ENCODE results near the gene CFLAR.
"Not testable (repeated sequence)": the region's sequence is repeated elsewhere in the genome, so short reads cannot be mapped to it uniquely, and the experiment has no call there.

The CFLAR gene

GRCh38 chr2:201184248-201184647, 68.3 kb downstream of the CFLAR start:
- DNase-seq = not testable (repeated sequence)

- no peak for DNase-seq
These were observed 69.9 kb downstream of the CFLAR start for GRCh38 chr2:201185863-201186262.

- no peak for DNase-seq
These were observed 71.0 kb downstream of the CFLAR start for GRCh38 chr2:201186982-201187381.

GRCh38 chr2:201188449-201188848, 72.5 kb downstream of the CFLAR start:
- DNase-seq = no peak

GRCh38 chr2:201191132-201191875, 75.3 kb downstream of the CFLAR start:
- peak; percentile 58 for DNase-seq

GRCh38 chr2:201194097-201194496, 78.1 kb downstream of the CFLAR start:
- DNase-seq = peak; percentile 66

- no peak for DNase-seq
These were observed 79.4 kb downstream of the CFLAR start for GRCh38 chr2:201195331-201195730.

- no peak for DNase-seq
These were observed 80.0 kb downstream of the CFLAR start for GRCh38 chr2:201196003-201196402.

- no peak for DNase-seq
These were observed 80.8 kb downstream of the CFLAR start for GRCh38 chr2:201196803-201197202.

GRCh38 chr2:201197781-201198180, 81.8 kb downstream of the CFLAR start:
- no peak for DNase-seq

GRCh38 chr2:201199847-201200246, 83.9 kb downstream of the CFLAR start:
- no peak for DNase-seq

GRCh38 chr2:201200345-201200744, 84.4 kb downstream of the CFLAR start:
- no peak for DNase-seq

GRCh38 chr2:201201371-201201770, 85.4 kb downstream of the CFLAR start:
- no peak for DNase-seq

GRCh38 chr2:201203916-201204654, 88.1 kb downstream of the CFLAR start:
- no peak for DNase-seq

- DNase-seq = no peak
These were observed 88.9 kb downstream of the CFLAR start for GRCh38 chr2:201204655-201205514.

GRCh38 chr2:201205515-201205849, 89.5 kb downstream of the CFLAR start:
- DNase-seq = no peak

- no peak for DNase-seq
These were observed 92.7 kb downstream of the CFLAR start for GRCh38 chr2:201208563-201209252.

- DNase-seq = no peak
These were observed 100.0 kb downstream of the CFLAR start for GRCh38 chr2:201215963-201216362.

GRCh38 chr2:201216918-201217317, 101.0 kb downstream of the CFLAR start:
- no peak for DNase-seq

GRCh38 chr2:201218780-201219179, 102.8 kb downstream of the CFLAR start:
- no peak for DNase-seq

GRCh38 chr2:201219328-201220096, 103.5 kb downstream of the CFLAR start:
- no peak for DNase-seq

- no peak for DNase-seq
These were observed 104.2 kb downstream of the CFLAR start for GRCh38 chr2:201220102-201220570.
